ENCODE data around the gene USH1C.
A peak's percentile ranks its signal among the peaks of the same experiment; 100 is the strongest.

Gene USH1C

GRCh38 chr11:17547051-17547577, 2.9 kb upstream of the USH1C start, which contains the start of gene OTOG:
OTOG (plus strand) TSS chr11:17547259; CDS start chr11:17547373, 114 bp downstream.
- no peak for DNase-seq (ENCODE audit: low spot score)

DNA sequence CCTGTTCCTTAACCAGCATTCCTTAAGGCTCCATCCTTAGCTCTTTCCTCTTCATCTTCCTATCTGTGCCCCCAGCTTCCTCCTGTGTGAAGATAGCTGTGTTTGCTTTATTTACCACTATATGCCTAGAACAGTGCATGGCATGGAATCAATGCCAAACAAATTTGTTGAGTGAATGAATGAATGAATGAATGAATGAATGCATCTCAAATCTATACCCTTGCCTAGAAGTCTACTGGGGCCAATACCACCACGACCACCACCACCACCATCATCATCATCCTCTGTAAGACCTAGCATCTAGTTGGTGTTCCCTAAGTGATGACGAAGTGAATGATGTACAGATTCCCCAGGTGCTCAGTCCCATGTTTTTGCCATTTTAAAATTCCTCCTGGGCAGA, 2.0 kb upstream of the USH1C start:
- no peak for DNase-seq (ENCODE audit: low spot score)

DNA sequence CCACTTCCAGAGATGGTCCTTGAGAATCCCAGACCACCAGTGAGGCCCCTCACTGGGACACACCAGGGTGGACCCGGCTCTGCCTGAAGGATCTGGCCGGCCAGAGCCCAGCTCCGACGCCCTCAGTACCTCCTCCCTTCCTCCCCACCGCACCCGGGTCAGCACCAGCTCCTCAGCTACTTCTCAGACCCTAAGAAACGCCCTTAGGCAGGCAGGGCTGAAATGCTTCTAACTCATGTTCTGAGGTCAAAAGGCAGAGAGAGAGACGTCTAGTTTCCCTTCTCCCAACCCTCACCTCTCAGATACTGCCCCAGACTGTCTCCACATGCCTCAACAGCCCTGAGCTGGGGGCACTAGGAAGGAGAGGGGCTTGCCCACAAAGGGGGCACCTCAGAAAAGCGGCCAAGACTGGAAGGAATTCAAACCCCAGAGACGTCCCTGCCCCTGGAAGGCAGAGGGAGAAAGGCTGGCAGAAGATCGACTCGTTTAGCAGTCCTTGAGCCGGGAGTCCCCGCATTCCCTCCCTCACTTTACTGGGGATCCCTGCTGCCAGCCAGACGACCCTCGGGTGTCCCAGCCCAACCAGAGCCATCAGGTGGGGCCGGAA, 539 bp downstream of the USH1C start:
- no peak for DNase-seq (ENCODE audit: low spot score)

DNA sequence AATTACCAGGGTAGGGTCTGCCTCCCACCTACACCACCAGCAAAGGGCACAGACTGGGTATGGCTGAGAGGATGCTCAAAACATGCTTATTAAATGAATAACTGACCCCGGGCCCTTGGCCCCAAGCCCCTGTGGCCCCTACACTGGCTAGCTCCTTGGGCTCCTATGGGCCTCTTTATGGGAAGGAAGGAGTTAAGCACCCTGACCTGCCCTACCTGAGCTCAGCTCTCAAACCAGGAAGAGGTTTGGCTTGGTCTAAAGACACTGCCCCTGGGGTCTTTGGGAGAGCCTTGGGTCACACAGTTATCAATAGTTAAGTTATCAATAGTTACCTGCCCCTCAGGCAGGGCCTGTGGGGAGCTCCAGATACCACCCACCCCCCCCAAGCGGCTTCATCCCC, 1.2 kb downstream of the USH1C start:
- DNase-seq (ENCODE audit: low spot score): no peak

DNA sequence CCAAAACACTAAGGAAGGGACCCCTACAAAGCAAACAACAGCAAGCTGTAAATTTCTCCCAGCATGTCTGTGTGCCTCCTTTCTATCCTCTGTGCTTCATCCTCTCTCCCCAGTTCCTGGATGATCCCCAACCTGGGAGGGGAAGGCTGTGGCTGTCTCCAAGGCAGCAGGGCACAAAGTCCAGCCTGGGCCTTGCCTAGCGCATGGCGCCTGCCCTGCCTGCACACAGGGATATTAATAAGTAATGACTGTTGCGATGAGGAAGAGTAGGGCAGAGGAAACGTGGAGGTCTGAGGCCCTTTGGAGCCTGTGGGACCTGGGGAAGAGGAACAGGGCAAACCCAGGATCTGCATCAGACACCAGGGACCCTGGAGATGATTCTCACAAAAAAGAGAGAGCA, 2.0 kb downstream of the USH1C start:
- no peak for DNase-seq (ENCODE audit: low spot score)

DNA sequence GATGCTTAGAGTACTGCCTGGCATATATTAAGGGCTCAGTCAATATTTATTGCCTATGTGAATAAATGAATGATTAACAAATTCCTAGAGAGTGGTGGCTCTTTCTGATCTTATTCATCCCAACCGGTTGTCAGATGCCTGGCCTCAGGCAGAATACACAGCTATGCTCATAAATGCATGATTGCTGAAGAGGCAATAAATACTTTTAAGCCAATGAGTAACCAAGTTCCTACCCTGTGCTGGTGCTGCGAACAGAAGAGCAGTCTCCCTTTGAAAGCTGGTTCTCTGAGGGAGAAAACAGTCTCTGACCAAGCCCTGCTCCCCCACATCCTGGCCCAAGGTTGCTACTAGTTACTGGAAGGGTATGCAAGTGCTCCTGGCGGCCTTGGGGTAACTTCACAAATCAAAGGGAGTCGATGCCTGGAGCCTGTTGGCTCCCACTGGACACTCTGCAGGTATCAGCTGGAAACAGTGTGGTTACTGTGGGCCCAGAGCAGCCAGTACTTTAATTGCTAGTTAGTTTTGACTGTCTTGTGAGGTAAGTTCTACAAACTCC, 2.8 kb downstream of the USH1C start:
- DNase-seq (ENCODE audit: low spot score): no peak

DNA sequence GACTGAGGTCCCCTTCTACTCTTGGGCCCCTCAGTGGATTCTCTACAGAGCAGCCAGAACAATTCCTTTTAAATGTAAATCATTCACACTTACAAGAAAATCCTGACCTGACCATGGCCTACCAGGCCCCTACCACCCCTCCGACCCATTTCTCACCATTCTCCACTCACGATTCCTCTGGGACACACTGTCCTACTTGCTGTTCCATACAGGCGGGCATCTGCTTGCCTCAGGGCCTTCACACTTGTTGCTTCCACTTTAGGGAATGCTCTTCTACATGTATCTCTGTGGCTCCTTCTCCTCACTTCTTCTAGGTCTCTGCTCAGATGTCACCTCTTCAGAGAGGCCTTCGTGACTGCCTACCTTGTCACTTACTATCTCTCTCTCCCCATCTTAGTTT, 3.4 kb downstream of the USH1C start:
- no peak for DNase-seq (ENCODE audit: low spot score)

- no peak for DNase-seq (ENCODE audit: low spot score)
These were observed 5.5 kb downstream of the USH1C start for GRCh38 chr11:17538731-17539130.

- DNase-seq (ENCODE audit: low spot score): no peak
These were observed 6.2 kb downstream of the USH1C start for GRCh38 chr11:17538054-17538453.

- DNase-seq (ENCODE audit: low spot score): no peak
These were observed 7.0 kb downstream of the USH1C start for GRCh38 chr11:17537261-17537660.

- DNase-seq (ENCODE audit: low spot score): no peak
These were observed 8.7 kb downstream of the USH1C start for GRCh38 chr11:17535488-17535887.

- no peak for DNase-seq (ENCODE audit: low spot score)
These were observed 10.3 kb downstream of the USH1C start for GRCh38 chr11:17533778-17534415.

GRCh38 chr11:17533341-17533740, 10.9 kb downstream of the USH1C start:
- no peak for DNase-seq (ENCODE audit: low spot score)

DNA sequence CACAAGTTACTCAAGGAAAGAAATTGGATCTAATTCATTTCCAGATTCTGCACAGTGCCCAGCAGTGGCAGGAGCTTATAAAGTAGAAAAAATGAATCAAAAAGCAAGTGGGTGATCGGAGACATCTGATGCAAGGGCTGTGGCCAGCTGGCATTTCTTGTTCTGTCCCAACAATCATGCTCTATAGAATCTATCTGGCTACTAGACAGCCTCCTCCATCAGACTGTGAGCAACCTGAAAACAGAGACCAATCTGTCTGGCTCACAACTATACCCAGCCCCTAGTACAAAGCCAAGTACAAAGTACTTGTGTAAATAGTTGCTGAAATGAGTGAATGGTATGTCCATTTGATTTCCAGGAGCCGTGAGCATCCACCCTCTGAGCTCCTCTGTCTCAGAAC, 11.4 kb downstream of the USH1C start:
- no peak for DNase-seq (ENCODE audit: low spot score)

- DNase-seq (ENCODE audit: low spot score): no peak
These were observed 12.5 kb downstream of the USH1C start for GRCh38 chr11:17531636-17532113.

- DNase-seq (ENCODE audit: low spot score): no peak
These were observed 13.1 kb downstream of the USH1C start for GRCh38 chr11:17531071-17531600.

DNA sequence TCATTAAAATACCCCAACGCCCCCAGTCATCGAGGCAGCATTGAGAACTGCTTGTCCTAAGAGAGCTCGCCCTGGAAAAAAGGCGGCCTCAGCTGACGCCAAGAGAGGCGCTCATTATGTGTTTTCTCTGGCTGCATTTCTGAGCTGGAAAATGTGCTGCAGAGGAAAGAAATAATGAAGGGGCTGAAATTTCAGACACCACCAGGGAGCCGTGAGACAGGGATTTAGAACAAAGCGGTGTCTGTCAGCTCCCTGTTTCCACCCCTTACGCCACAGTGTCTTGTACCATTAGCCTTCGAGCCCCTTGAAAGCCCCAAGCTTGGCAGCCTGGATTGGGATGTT, 14.4 kb downstream of the USH1C start:
- no peak for DNase-seq (ENCODE audit: low spot score)

DNA sequence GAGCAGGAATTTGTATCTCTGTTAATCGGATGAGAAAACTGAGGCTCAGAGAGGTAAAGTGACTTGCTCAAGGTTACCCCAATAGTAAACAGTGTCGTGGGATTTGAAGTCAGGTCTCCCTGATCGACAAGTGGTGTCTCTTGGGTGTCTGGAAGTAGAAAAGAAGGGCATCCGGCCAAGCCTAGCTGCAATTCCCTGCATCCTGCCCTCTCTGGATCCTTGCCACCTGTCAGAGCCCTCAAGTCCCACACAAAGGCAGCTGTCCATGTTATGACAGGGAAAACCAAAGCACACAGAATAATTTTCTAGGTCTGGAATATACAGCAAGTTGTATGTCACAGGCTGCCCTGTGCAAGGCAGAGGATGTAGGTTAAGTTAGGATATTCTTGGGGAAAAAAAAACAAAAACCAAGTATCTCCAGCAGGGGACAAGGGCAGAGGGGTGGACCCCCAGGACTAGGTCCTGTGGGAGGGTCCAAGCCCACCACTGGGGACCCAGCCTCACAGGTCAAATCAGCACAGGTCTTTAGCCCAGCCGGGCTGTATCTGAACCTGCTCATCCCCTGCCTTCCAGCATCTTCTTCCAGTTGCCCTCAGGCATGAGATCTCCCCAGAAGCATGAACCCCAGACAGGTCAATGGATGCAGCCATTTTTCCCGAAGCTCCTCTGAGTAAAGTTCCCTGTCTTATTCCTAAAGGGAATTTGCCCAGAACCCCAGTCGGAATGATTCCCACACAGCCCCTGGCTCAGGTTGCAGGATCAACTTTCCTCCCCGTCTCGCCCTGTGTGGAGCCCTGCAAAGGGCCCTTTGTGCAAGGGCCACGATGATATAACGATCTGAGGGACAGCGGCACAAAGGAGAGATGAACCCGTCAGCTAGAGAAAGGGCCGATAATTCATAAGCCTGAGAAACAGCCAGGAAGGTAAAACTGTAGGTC, 15.0 kb downstream of the USH1C start:
- DNase-seq (ENCODE audit: low spot score): no peak

- peak; percentile 19 for DNase-seq (ENCODE audit: low spot score)
These were observed 16.0 kb downstream of the USH1C start for GRCh38 chr11:17528181-17528691.

DNA sequence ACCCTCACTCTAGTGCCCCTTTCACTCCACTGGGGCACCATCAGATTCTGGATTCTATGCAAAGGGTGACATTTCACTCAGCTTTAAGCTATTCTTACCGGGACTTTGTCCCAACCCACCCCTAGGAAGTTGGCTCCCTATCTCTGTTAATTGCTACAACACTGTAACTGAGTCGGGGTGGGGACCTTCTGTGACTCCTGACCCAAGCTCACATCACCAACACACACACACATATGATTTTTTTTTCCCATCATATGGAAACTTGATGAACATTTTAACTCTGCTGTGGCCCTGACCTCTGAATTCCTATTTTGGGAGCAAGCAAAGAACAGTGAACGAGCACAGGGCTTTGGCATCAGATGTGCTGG, 16.6 kb downstream of the USH1C start:
- DNase-seq (ENCODE audit: low spot score): no peak

GRCh38 chr11:17526931-17527627, 17.1 kb downstream of the USH1C start:
- DNase-seq (ENCODE audit: low spot score): no peak
